HG03064 (cell line): Measurements from ENCODE around the gene OMP.

Experiments used
- ATAC-seq: cut with Tn5 transposase; IDR thresholded peaks from one replicate; pipeline ENCODE4 v1.9.1; 2021; ENCODE audit warnings: low read depth; ENCODE audit not compliant: unreplicated experiment

Gene OMP

DNA sequence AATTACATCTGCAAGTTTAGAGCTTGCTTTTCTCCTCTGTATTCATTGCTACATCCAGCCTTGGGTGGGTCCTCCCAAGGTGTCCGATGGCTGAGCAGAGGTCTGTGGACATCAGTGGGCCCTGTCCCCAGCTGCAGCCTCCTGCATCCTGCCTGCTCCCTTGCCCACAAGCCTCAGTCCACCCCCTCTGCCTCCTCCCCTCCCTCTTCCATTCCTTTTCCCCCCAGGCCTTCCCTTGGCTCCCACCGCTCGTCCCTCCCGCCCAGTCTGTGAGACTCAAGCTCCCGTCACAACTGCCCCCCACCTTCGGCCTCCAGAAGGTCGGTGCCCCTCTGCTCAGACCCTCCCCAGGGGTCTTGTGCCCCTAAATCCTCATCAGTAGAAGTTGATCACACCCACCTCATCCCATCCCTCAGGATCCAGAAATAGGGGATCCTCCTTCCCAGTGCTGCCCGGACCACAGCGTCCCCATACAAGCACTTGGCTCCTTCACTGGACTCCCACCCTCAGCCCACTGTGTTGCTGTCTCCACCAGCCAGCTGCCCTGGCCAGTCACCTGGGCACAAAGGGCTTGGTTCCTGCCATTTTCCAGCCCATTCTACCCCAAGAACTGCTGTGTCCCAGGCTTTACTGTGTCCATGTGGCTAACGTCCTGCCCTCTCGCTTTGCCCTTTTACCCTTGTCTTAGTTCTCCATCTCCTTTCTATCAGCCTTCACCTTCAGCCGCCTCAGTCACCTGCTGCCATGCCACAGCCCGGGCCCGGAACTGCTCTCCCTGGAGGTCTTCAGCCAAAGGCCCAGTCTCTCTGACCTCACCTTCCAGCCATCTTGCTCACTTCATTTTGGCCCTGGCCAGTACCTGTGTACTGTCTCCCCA is 2.2 kb upstream of the OMP start:
- ATAC-seq, result no peak

GRCh38 chr11:77101043-77101537 is 1.6 kb upstream of the OMP start:
- no peak for ATAC-seq

GRCh38 chr11:77103319-77103718 is 679 bp downstream of the OMP start:
- no peak for ATAC-seq

DNA sequence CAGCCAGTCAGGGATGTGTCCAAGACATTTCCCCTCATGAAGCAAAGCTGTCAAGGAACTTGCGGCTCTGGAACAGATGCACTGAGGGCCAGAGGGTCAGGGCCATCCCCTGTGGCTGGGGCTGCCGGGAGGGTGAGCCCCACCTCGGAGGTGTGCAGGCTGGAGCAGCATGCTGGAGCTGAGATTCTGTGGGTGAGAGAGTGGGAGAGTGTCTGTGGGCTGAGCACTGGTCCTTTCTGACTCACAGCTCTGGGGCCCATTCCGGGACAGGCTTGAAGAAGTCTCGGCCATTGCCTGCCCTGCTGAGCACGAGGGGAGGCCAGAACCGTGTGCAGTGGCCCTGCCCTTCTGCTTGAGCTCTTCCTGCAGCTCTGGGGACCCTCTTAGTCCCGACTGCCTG is 2.1 kb downstream of the OMP start:
- ATAC-seq, result no peak

- no peak for ATAC-seq
Observed at GRCh38 chr11:77106321-77106720, 3.7 kb downstream of the OMP start.

DNA sequence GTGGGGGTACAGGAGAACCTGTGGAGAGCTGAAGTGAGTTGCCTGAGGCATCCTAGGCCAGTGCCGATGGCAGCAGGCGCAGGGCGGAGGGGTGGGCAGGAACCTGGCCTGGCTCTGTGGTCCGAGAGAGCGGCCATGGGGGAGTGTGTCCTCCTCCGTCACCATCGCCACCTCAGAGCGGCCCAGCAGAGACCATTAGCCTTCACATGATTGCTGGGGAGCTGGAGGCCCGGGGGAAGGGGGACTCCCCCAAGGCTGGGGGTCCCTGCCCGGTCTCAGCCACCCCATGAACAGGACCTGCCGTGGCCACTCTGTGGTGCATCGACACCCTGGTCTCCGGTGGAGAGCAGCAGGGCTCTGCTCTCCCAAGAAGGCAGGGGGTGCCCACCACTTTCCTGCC is 4.1 kb downstream of the OMP start:
- no peak for ATAC-seq

DNA sequence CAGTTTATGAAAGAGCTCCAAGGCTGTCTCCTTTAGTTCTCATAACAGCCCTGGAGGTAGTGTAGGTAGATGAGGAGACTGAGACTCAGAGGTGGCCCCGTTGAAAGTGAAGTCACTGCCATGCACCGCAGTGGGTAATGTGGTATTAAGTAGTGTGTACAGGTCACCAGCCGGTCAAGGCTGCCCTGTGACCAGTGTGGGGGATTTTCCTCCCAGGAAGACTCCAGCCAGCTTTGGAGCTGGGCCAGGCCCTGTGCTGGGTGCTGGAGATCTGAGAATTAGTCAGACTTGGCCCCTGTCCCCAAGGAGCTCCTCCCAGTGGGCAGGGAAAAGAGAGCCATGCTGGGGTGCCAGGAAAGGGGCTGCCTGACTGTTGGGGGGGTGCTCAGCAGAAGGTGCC is 5.3 kb downstream of the OMP start:
- no peak for ATAC-seq

DNA sequence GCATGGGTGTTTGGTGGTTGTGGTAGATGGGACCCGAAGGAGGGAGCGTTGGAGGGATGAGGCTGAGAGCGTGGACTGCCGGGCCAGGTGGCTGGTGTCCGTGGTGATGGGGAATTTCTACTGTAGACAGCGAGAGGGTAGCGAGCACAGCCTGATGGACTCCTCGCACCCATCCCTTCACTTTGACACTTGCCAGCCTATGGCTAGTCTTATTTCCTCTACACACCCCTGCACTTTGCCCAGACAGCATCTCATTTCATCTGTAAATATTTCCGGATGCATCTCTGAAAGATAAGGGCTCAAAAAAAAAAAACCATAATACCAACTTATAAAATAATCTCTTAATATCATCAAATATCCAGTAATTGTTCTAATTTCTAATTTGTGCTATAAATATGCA is 5.8 kb downstream of the OMP start:
- ATAC-seq, result no peak

- no peak for ATAC-seq
Observed at GRCh38 chr11:77109236-77110019, 6.8 kb downstream of the OMP start.

DNA sequence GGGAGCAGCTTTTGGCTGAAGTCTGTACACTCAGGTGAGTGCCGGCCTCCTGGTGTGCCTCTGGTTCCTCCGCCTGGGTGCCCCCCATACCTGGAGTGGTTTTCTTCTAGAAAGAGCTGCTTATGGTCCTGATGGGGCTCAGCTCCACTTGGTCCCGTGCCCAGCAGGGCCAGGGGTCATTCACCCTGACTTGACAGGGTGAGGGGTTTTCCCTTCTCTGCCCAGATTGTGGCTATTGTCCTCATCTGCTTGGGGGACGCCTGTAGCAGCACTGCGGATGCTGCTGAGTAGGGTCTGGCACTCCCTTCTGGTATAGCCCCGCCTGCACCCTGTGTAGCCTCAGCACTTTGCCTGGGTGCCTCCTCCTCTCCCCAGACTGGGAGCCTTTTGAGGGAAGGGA is 8.2 kb downstream of the OMP start:
- ATAC-seq, result no peak

DNA sequence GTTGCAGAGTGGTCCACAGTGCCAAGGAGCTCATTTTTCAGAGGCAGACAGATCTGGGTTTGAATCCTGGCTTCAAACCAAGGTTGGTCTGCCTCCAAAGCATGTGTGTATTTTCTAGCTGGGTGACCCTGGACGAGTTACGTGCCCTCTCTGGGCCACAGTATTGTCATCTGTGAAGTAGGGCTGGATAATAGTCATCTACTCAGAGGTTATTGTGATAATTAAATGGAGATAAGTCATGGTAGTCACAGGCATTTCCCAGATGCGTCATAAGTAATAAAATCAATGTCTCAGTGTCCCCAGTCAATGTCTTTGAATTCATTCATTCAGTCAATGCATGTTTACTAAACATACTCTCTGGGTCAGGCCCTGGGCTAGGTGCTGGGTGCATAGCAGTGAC is 8.6 kb downstream of the OMP start:
- no peak for ATAC-seq

- no peak for ATAC-seq
Observed at GRCh38 chr11:77111946-77112345, 9.3 kb downstream of the OMP start.

DNA sequence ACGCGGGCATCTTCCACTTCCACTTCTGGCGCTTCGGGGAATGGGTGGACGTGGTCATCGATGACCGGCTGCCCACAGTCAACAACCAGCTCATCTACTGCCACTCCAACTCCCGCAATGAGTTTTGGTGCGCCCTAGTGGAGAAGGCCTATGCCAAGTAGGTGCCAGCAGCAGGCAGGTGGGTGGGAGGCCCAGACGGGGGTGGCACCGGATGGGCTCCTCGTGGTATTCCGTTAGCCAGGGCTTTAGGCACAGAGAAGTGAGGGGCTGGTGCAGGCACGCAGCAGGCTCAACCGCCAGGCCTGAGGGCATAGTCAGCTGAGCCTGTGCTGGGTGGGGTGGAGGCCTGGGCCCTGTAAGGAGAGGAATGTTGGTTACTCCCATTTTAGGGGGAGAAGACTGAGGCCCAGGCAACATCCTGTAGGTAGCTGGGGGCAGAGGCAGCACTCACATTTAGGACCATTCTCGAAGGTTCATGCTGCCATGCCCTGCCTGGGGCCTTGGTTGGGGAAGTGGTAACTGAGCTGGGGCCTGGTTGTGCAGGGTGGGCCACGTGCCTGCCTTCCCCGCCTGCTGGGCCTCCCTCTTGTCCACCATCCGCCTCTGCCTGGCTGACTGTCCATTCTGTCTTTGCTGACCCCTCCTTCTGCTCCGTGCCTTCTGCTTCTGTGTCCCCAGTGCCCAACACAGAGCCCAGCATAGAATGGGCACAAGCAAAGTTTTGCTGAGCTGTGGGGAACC is 10.2 kb downstream of the OMP start:
- no peak for ATAC-seq

GRCh38 chr11:77113382-77114088 is 10.9 kb downstream of the OMP start:
- ATAC-seq, result no peak

- no peak for ATAC-seq
Observed at GRCh38 chr11:77114089-77114463, 11.4 kb downstream of the OMP start.

DNA sequence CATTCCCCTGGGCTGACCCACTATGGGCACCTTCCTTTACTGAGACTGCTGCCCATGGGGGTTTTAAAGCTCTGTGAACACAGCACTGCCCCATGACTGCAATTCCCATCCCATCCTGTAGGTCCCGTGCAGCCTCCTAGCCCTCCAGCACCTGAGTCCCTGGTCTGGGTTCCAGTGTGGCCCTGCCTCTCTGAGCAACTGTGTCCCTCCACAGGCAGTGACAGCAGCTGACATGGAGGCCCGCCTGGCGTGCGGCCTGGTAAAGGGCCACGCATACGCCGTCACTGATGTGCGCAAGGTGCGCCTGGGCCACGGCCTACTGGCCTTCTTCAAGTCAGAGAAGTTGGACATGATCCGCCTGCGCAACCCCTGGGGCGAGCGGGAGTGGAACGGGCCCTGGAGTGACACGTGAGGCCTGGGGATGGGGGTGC is 12.6 kb downstream of the OMP start:
- no peak for ATAC-seq

GRCh38 chr11:77115956-77116355 is 13.3 kb downstream of the OMP start:
- ATAC-seq, result no peak

GRCh38 chr11:77117492-77117891 is 14.9 kb downstream of the OMP start:
- no peak for ATAC-seq

DNA sequence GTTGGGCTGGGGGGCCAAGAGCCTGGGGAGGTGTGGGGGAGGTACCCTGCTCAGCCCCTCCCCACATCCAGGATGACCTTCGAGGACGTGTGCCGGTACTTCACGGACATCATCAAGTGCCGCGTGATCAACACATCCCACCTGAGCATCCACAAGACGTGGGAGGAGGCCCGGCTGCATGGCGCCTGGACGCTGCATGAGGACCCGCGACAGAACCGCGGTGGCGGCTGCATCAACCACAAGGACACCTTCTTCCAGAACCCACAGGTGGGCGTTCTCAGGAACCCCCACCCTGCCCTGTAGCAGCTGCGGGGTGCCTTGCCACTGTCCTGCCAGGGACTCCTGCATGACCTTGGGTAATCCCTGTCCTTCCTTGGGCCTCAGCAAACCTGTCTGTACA is 15.4 kb downstream of the OMP start:
- ATAC-seq, result no peak

DNA sequence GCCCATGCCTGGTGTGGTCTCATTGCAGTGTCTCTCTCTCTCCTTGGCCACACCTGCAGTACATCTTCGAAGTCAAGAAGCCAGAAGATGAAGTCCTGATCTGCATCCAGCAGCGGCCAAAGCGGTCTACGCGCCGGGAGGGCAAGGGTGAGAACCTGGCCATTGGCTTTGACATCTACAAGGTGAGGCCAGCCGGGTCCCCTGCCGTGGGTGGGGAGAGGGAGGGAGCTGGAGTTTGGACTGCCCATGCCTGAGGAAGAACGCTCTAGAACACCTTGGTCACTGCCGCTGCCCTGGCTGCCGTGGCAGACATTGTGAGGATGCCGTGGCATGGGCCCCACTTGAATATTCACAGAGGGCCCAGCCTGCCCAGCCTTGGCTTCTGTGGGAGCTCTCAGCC is 16.3 kb downstream of the OMP start:
- no peak for ATAC-seq
